Memory B cell (primary cell): ENCODE measurements around the gene FLRT1.
A peak's percentile ranks its signal among the peaks of the same experiment; 100 is the strongest.

Experiments used
- ATAC-seq: fragments of 150-1000 bp; cut with Tn5 transposase; 2 replicates; pipeline ENCODE4 v1.10.0; 2021; ENCODE audit warnings: low read depth, mild to moderate bottlenecking, moderate library complexity
- DNase-seq, 2 donors: peaks; one replicate each; pipeline ENCODE4 v3.0.0; 2022; ENCODE audit warnings: low spot score in 2 of 2
- H3K27ac Mint-ChIP-seq: one replicate; pipeline ENCODE4 v1.8.0; 2022; ENCODE audit warnings: mild to moderate bottlenecking, moderate library complexity, mixed read lengths
- H3K27me3 Mint-ChIP-seq: one replicate; pipeline ENCODE4 v1.8.0; 2022; ENCODE audit warnings: mixed read lengths
- H3K36me3 Mint-ChIP-seq: one replicate; pipeline ENCODE4 v1.8.0; 2022; ENCODE audit warnings: mild to moderate bottlenecking, mixed read lengths
- H3K4me1 Mint-ChIP-seq: one replicate; pipeline ENCODE4 v1.8.0; 2022; ENCODE audit warnings: mixed read lengths
- H3K4me3 Mint-ChIP-seq: one replicate; pipeline ENCODE4 v1.8.0; 2022; ENCODE audit warnings: mild to moderate bottlenecking, moderate library complexity, mixed read lengths
- H3K9me3 Mint-ChIP-seq: one replicate; pipeline ENCODE4 v1.8.0; 2022; ENCODE audit warnings: mixed read lengths

FLRT1 gene

DNA sequence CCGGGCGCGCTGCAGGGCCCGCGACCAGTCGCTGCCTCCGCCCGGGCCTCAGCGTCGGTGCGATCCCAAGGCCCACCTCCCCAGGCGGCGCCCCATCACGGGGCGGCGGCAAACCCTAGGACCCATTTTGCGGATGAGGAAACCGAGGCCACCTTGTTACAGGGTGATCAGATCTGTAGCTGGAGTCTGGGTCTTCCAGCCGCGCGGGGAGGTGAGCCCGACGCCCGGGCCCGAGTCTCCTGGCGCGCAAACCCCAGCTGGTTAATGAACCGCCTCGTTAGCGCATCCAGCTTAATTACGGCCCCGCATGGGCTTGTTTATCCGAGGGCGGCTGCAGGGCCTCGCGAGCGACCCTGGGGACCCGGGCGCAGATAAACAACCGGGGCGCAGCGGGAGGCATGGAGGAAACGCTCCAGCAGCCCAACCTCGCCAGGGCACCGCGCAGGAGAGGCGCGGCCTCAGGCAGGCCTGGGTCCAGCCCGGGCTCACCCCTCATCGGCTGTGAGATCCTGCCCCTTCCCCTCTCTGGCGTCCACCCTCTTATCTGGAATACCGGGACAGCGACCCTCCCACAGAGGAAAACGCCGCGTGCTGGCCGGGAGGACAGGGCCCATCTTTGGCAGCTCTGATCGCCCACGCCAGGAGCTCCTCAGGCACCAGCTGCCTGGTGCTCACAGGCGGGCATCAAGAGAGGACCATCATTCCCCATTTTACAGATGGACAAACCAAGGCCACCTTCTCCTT lies 34.8 kb upstream of the FLRT1 start:
- Mint-ChIP-seq H3K4me3 (peak overlapping the region; percentile 68), H3K36me3 (peaks cover 15% of the 10 kb centered on the region), H3K27me3 (peaks cover 1% of the 10 kb centered on the region), H3K27ac (no peak overlapping the region), H3K9me3 (no peaks in the 10 kb centered on the region), H3K4me1 (peaks cover 18% of the 10 kb centered on the region)
- DNase-seq (no peak), ATAC-seq (no peak)

DNA sequence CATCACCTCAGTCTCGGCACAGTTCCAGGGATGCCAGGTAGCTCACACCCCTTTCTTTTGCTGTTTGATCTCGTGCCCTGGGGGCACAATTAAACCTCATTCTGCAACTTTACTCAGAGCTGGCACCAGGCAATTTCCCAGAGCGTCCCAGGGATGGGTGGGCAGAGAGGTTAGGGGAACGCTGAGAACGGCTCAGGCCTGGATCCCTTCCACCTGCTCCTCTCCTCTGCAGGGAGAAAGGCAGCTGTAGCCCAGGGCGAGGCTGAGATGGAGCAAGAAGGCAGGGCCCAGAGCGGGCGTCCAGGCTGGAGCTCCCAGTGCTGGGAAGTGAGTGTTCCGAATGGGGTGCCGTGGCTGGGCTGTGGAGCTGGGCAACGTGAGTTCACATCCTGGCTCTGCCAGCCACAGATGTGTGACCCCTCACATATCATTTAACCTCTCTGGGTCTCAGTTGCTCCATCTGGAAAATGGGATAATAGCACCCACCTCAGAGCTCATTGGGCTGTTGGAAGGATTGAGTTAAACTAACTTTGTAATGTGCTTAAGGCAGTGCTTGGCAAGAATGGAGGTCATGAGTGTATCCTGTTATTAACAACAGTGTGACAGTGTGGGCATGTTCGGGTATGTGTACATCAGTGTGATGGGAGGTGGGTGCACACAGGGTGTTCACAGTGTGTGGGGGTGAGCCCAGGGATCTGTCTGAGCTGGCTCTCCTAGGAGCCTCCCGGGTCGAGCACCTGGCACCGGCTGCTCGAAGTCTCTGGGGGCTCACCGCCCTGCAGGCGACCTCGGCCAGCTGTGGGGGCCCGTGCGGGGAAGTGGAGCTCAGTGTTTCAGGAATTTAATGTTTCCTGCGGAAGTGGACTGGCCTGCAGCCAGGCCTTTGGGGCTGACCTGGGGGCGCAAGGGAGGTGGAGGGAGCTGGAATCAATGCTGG lies 34.0 kb upstream of the FLRT1 start:
- Mint-ChIP-seq H3K9me3 (no peaks in the 10 kb centered on the region), H3K27ac (no peak overlapping the region), H3K36me3 (peaks cover 15% of the 10 kb centered on the region), H3K4me3 (peak overlapping the region; percentile 68), H3K4me1 (peaks cover 18% of the 10 kb centered on the region), H3K27me3 (peaks cover 1% of the 10 kb centered on the region)
- DNase-seq: no peak
- ATAC-seq: no peak

DNA sequence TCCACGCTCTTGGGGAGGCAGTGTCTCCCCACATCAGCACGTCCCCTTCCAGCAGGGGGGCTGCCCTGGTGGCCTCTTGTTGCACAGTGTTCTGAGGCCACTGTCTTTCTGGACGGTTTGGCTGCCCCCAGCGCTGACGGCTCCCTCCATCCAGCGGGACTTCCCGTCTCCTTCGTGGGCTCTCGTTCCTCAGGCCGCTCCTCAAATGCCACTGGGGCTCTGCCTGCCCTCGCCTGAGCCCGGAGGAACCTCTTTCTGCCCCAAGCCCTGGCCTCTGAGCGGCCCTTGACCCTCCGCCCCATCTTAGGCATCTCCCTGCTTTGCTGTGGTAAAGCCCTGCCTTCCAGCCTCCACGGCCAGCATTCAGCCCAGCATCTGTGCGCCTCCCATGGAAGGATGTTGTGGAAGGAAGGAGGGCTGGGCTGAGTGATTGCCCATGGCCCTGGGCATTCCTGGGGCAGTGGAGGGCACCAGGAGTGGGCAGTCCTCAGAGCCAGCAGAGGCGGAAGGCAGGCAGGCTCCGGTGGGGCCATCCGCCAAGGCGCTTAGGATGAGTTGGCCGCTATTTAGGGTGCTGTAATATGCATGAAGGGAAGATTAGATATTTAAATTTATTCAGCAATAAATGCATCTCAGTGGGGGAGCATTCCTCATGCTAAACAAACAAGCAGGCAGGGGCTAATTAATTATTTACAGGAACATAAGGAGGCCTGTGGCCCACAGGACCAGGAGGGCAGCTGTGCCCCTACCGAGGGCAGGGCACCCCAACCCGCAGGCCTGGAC lies 31.7 kb upstream of the FLRT1 start:
- Mint-ChIP-seq H3K9me3 (no peaks in the 10 kb centered on the region), H3K4me3 (no peak overlapping the region), H3K27me3 (peaks cover 11% of the 10 kb centered on the region), H3K4me1 (peaks cover 21% of the 10 kb centered on the region), H3K27ac (no peak overlapping the region), H3K36me3 (peaks cover 3% of the 10 kb centered on the region)
- DNase-seq: no peak
- no peak for ATAC-seq

DNA sequence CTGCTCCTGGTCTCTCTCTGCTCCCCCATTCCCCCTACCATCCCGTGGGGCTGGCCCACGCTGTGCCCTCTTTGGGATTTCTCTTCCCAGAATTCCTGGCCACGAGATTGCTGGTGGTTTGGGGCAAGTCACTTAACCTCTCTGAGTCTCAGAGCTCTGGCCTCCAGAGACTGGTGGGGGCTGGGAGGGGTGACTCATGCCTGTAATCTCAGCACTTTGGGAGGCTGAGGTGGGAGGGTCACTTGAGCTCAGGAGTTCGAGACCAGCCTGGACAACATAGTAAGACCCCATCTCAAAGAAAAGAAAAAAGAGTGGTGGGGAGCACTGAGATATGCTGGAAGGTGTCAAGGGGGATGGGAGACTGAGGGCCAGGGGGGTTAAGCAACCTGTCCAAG lies 31.1 kb upstream of the FLRT1 start:
- ATAC-seq: no peak
- Mint-ChIP-seq H3K4me3 (no peak overlapping the region), H3K27me3 (peaks cover 11% of the 10 kb centered on the region), H3K4me1 (peaks cover 16% of the 10 kb centered on the region), H3K9me3 (no peaks in the 10 kb centered on the region), H3K27ac (no peak overlapping the region), H3K36me3 (peaks cover 3% of the 10 kb centered on the region)
- no peak for DNase-seq

DNA sequence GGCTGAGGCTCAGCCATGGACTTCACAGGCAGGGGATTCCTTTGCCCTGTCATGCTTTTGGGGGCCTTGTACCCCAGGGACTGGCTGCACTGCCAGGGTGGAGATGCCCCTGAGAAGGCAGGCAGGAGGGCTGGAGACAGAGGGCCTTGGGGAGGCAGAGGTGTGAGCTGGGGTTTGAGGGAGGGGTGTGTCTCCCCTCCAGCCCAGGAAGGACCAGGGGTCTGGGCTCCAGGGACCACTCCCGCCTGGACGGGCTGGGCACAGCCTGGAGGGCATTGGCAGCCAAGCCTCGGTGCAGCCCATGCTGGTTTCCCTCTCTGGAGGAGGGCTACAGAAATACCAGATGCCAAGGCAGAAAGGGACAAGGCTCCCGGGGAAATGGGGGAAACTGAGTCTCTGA lies 30.0 kb upstream of the FLRT1 start:
- no peak for ATAC-seq
- H3K36me3 Mint-ChIP-seq: peaks cover 9% of the 10 kb centered on the region
- peaks cover 7% of the 10 kb centered on the region for H3K9me3 Mint-ChIP-seq
- H3K27ac Mint-ChIP-seq: no peak overlapping the region
- H3K4me3 Mint-ChIP-seq: no peak overlapping the region
- H3K4me1 Mint-ChIP-seq: peaks cover 16% of the 10 kb centered on the region
- H3K27me3 Mint-ChIP-seq: peaks cover 17% of the 10 kb centered on the region
- no peak for DNase-seq

DNA sequence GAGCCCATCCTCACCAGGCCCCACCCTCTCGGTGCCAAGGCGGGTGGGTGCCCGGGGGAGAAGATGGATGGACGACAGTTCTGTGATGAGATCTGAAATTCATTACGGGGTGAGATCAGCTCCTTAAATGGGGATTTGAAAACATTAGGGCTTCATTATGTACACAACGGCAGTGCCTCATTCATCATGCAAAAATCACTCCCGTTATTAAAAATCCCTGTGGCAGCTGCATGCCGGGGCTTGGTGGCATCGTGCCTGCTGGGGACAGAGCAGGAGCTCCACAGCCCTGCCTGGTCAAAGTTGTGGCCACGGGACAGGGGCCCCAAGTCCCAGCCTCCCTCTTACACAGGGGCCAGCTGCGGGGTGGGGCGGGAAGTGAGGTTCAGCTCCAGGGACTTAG lies 29.3 kb upstream of the FLRT1 start:
- Mint-ChIP-seq H3K27me3 (peaks cover 17% of the 10 kb centered on the region), H3K4me1 (peaks cover 15% of the 10 kb centered on the region), H3K36me3 (peaks cover 11% of the 10 kb centered on the region), H3K4me3 (peak overlapping the region; percentile 88), H3K27ac (no peak overlapping the region), H3K9me3 (peaks cover 12% of the 10 kb centered on the region)
- ATAC-seq: no peak
- no peak for DNase-seq

DNA sequence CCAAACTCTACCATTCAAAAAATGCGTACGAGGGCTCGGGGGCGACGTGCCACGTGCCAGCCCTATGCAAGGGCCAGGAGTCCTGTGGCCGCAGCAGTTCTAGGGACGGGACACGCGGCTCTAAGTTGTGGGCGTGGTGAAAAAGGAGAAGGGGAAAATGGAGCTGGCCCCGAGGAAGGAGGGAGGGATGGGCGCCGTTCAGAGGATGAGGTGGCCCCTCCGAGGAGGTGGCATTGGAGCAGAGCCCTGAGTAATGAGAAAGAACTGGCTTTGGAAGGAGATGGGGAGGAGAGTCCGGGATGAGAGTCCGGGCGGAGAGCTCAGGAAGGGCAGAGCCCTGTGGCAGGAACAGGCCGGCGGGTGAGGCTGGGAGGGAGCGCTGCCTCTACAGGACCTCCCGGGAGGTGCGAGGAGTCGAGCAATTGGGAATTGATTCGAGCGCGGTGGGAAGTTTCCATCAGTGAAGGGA lies 28.5 kb upstream of the FLRT1 start:
- Mint-ChIP-seq H3K27me3 (peaks cover 17% of the 10 kb centered on the region), H3K27ac (no peak overlapping the region), H3K9me3 (peaks cover 12% of the 10 kb centered on the region)

DNA sequence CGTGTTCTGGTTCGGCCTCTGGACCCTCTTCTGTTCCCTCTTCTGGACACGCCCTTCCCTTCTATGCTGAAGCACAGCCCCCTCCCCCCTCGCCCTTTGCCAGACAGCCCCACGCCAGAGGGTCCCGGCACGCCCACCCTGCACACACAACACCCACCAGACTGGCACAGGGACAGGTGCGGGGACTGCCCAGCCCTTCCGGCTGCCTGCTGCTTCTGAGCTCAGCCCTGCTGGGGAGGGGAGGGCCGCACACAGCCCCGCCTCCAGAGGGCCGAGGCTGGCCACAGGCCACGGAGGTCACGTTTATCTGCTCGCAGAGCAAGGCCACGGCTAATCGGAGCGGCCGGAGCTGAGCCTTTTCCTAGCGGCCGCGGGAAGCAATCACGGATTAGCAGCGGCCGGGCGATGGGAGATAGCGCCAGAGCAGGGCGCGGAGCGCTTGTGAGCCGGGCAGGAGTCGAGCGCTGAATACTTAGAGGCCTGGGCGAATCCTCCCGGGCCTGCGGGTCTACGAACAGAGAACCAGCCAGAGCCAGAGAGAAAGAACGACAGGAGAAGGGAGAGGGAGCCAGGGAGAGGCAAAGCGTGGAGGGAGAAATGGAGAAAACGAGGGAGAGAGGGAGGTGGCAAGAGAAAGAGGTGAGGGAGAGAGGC lies 28.0 kb upstream of the FLRT1 start:
- peaks cover 11% of the 10 kb centered on the region for H3K4me1 Mint-ChIP-seq
- H3K27me3 Mint-ChIP-seq: peaks cover 17% of the 10 kb centered on the region
- no peak overlapping the region for H3K27ac Mint-ChIP-seq
- peak overlapping the region; percentile 88 for H3K4me3 Mint-ChIP-seq
- peaks cover 12% of the 10 kb centered on the region for H3K9me3 Mint-ChIP-seq
- DNase-seq: no peak
- ATAC-seq: peak; percentile 56
- H3K36me3 Mint-ChIP-seq: peaks cover 11% of the 10 kb centered on the region

More for the DNA sequence above, 28.5 kb upstream of the FLRT1 start:
- ATAC-seq (no peak), DNase-seq (no peak)
- peaks cover 11% of the 10 kb centered on the region for H3K4me1 Mint-ChIP-seq
- peaks cover 11% of the 10 kb centered on the region for H3K36me3 Mint-ChIP-seq
- H3K4me3 Mint-ChIP-seq: peak overlapping the region; percentile 88

DNA sequence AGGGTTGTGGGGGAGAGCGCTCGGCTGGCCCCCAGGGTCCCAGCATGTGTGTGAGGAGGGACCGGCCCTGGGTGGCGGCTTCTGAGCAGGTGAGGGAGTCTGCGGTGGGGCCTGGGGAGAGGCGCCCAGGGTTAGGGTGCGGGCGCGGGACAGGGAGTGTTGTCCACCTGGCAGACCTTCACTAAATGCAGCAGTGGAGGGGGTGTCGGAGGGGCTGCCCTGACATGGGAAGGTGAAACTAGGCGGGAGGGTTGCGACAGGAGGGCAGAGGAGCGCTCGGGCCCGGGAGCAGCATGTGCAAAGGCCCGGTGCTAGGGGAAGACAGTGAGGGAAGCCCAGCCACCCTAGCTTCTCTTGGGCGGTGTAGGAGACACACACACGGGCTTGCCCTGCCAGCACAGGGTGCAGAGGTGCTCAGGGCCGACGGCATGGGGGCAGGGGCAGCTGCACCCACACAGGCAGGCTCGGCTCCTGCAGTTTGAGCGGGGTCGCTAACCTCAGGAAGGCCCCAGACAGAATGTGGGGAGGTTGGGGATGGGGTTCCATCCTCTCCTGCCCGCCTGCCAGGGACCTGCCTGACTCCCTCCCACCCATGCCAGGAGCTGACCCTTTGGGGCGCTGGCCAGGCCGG lies 27.3 kb upstream of the FLRT1 start:
- peak overlapping the region; percentile 88 for H3K4me3 Mint-ChIP-seq

DNA sequence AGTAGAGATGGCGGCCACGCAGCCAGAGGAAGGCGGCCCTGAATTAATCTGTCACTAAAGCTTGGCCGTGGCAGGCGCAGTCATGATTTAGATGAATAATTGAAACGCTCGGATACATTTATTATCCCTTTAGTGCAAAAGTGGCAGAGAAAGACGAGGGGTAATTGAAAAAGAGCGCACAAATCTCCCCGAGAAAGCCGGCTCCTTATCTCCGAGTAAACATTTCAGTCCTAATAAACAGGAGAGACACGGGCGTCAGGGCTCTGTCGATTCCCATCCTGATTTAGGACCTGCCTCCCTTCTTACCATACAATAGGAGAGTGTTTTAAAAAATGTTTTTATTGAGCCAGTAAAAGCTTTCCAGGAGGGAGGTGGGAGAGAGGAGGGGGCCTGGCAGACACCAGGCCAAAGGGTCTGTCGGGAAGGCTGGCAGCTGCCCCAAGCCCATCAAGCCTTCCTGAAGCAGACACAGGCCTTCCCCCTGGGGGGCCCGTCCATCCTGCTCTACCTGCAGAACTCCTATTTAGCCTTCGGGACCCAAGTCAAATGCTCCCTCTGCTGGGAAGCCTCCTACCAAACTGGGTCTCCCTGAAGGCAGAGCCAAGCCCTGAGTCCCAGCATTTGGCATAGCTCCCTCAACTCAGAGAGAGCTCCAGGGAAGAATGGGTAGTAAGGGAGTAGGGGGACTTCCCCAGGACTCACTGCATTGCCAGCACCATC lies 26.7 kb upstream of the FLRT1 start:
- Mint-ChIP-seq H3K27me3 (peaks cover 17% of the 10 kb centered on the region), H3K9me3 (peaks cover 12% of the 10 kb centered on the region), H3K4me1 (peaks cover 11% of the 10 kb centered on the region), H3K4me3 (no peak overlapping the region), H3K27ac (no peak overlapping the region), H3K36me3 (peaks cover 11% of the 10 kb centered on the region)
- DNase-seq: no peak
- ATAC-seq: no peak

More for the DNA sequence above, 27.3 kb upstream of the FLRT1 start:
- Mint-ChIP-seq H3K27me3 (peaks cover 17% of the 10 kb centered on the region), H3K9me3 (peaks cover 12% of the 10 kb centered on the region), H3K4me1 (peaks cover 11% of the 10 kb centered on the region), H3K27ac (no peak overlapping the region), H3K36me3 (peaks cover 11% of the 10 kb centered on the region)
- DNase-seq: no peak
- no peak for ATAC-seq

DNA sequence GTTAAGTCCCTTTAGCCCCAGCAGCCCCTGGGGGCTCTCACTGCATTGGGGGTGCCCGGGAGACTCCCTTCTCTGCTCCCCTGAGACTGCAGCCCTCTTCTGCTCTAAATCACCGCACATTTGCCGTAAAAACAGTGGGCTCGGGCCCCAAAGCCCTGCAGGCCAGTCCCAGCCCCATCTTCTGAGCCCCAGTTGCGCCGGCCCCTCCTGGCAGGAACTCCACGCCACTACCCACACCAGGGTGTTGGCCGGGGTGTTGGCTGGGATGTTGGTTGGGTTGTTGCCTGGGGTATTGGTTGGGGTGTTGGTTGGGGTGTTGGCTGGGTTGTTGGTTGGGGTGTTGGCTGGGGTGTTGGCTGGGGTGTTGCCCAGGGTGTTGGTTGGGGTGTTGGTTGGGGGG lies 26.0 kb upstream of the FLRT1 start:
- Mint-ChIP-seq H3K27me3 (peaks cover 17% of the 10 kb centered on the region), H3K27ac (no peak overlapping the region), H3K36me3 (peaks cover 11% of the 10 kb centered on the region), H3K9me3 (peaks cover 12% of the 10 kb centered on the region), H3K4me3 (no peak overlapping the region), H3K4me1 (peaks cover 11% of the 10 kb centered on the region)
- DNase-seq (no peak), ATAC-seq (no peak)

DNA sequence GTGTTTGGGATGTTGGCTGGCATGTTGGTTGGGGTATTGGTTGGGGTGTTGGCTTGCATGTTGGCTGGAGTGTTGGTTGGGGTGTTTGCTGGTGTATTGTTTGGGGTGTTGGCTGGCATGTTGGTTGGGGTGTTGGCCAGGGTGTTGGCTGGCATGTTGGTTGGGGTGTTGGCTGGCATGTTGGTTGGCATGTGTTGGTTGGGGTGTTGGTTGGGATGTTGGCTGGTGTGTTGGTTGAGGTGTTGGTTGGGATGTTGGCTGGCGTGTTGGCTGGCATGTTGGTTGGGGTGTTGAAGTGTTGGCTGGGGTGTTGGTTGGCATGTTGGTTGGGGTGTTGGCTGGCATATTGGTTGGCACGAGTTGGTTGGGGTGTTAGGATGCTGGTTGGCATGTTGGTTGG lies 24.9 kb upstream of the FLRT1 start:
- peaks cover 11% of the 10 kb centered on the region for H3K36me3 Mint-ChIP-seq
- peaks cover 18% of the 10 kb centered on the region for H3K27me3 Mint-ChIP-seq
- DNase-seq (no peak), ATAC-seq (no peak)
- H3K27ac Mint-ChIP-seq: no peak overlapping the region
- no peak overlapping the region for H3K4me3 Mint-ChIP-seq
- H3K4me1 Mint-ChIP-seq: peaks cover 11% of the 10 kb centered on the region
- peaks cover 12% of the 10 kb centered on the region for H3K9me3 Mint-ChIP-seq
